HG02943 (cell line): Measurements from ENCODE around the gene MAP4K4.

Source experiments
- ATAC-seq: cut with Tn5 transposase; IDR thresholded peaks from one replicate; pipeline ENCODE4 v1.9.1; 2021; ENCODE audit warnings: mild to moderate bottlenecking, low read depth, moderate library complexity; ENCODE audit not compliant: unreplicated experiment

Gene MAP4K4

GRCh38 chr2:101692041-101692440, 5.5 kb upstream of the MAP4K4 start:
- ATAC-seq = no peak

- ATAC-seq = no peak
Measured at GRCh38 chr2:101692766-101693165, 4.7 kb upstream of the MAP4K4 start.

- ATAC-seq = no peak
Measured at GRCh38 chr2:101693991-101694588, 3.4 kb upstream of the MAP4K4 start.

- ATAC-seq = no peak
Measured at GRCh38 chr2:101696272-101697123, 1.0 kb upstream of the MAP4K4 start.

- ATAC-seq = no peak
Measured at GRCh38 chr2:101698014-101698843, 722 bp downstream of the MAP4K4 start.

GRCh38 chr2:101698844-101699754, 1.6 kb downstream of the MAP4K4 start:
- ATAC-seq = no peak

GRCh38 chr2:101699755-101700461, 2.4 kb downstream of the MAP4K4 start:
- no peak for ATAC-seq

GRCh38 chr2:101704046-101704466, 6.5 kb downstream of the MAP4K4 start:
- no peak for ATAC-seq

GRCh38 chr2:101704816-101705578, 7.5 kb downstream of the MAP4K4 start:
- ATAC-seq = no peak

GRCh38 chr2:101706121-101706818, 8.8 kb downstream of the MAP4K4 start:
- no peak for ATAC-seq

- ATAC-seq = peak; percentile 60
Measured at GRCh38 chr2:101706819-101707177, 9.3 kb downstream of the MAP4K4 start.

- no peak for ATAC-seq
Measured at GRCh38 chr2:101710036-101710435, 12.5 kb downstream of the MAP4K4 start.

GRCh38 chr2:101710471-101711318, 13.2 kb downstream of the MAP4K4 start:
- ATAC-seq = no peak

- no peak for ATAC-seq
Measured at GRCh38 chr2:101714118-101714517, 16.6 kb downstream of the MAP4K4 start.

- peak; percentile 74 for ATAC-seq
Measured at GRCh38 chr2:101717071-101717845, 19.8 kb downstream of the MAP4K4 start.

- no peak for ATAC-seq
Measured at GRCh38 chr2:101718479-101718878, 21.0 kb downstream of the MAP4K4 start.
